Measurements from ENCODE around the gene TRIM22.
"Not testable (repeated sequence)": the region's sequence is repeated elsewhere in the genome, so short reads cannot be mapped to it uniquely, and the experiment has no call there.

Gene TRIM22

DNA sequence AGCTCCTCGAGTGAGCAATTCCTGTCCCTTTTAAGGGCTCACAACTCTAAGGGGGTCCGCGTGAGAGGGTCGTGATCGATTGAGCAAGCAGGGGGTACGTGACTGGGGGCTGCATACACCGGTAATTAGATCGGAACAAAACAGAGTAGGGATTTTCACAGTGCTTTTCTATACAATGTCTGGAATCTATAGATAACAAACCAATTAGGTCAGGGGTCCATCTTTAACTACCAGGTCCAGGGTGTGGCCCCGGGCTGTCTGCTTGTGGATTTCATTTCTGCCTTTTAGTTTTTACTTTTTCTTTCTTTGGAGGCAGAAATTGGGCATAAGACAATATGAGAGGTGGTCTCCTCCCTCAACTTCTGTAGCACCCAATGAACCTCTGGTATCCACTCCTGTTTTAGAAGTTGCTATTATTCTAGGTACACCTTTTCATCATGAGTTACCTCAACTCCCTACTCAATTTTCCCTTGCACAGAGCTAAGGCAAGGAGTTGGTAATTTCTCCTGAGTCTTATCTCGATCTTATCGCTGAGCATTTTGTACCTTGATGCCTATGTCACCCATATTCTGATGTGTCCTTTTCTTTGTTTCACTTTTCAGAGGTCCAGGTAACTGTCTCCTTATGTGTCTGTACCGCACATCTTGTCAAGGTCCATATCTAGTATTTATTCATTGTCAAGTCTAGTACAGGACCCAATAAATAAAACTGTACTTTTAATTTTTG is 1.8 kb downstream of the TRIM22 start:
- not testable (repeated sequence) for DNase-seq

DNA sequence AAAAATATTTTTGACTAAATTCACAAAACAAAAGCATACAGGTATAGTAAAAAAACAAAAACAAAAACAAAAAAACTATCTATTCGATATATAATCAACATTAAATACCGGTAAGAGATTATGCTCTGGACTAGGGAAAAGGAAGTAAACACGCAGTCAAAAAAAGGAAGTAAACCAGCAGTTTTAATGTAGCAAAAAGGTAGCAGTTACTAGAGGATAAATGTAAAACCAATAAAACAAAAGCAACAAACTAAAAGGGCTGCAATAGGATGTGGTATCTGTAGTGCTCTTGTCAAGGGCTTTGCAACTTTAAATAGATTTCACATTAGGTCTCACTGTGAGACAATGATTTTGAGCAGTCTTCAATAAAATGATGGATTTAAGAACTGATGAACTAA is 2.4 kb downstream of the TRIM22 start:
- no peak for DNase-seq

DNA sequence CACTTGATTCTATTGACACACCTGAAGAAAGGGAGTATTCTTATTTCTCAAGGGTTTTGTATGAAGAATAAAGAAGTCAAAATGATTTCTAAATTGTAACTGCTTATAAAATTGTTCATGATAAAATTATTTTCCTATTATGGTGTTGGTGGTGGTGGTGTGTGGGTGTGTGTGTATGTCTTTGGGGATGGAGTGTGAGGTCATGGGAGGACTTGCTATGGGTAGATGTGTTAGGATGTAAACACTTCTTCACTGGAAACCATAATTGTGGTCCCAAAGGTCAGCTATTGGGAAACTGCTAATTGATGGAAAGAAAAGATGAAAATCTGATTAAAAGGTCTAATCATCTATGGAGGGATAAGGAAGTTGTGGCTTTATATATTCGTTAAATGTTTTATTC is 5.1 kb downstream of the TRIM22 start:
- DNase-seq = no peak

DNA sequence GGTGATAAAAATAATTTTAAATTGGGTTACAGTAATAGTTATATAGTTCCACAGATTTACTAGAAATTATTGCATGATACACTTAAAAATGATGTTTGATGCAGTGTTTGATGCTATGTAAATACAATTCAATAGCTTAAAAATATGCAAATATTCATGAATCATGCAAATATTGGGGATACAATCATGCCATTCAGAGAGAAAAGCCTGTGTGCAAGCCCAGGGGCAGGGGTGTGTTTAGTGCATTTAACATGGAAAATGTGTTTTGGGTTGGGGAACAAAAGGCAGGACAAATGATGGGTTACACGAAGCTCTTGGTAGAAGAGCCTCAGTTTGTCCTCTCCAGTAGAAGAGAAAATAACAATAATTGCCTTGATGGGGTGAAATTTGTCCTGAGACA is 6.0 kb downstream of the TRIM22 start:
- no peak for DNase-seq

DNA sequence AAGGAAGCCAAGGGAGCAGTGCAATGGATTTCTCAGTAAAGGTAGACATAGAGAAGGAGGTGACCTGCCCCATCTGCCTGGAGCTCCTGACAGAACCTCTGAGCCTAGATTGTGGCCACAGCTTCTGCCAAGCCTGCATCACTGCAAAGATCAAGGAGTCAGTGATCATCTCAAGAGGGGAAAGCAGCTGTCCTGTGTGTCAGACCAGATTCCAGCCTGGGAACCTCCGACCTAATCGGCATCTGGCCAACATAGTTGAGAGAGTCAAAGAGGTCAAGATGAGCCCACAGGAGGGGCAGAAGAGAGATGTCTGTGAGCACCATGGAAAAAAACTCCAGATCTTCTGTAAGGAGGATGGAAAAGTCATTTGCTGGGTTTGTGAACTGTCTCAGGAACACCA is 6.6 kb downstream of the TRIM22 start:
- DNase-seq = no peak

DNA sequence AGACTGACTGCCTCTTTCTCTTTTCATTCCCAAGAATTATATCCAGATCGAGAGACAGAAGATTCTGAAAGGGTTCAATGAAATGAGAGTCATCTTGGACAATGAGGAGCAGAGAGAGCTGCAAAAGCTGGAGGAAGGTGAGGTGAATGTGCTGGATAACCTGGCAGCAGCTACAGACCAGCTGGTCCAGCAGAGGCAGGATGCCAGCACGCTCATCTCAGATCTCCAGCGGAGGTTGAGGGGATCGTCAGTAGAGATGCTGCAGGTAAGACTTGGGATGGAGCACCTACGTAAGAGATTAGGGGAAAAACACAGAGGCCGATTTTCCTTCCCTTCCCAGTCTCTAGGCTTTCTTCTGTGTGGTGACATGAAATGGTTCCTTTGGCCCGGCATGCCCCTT is 8.7 kb downstream of the TRIM22 start:
- no peak for DNase-seq

DNA sequence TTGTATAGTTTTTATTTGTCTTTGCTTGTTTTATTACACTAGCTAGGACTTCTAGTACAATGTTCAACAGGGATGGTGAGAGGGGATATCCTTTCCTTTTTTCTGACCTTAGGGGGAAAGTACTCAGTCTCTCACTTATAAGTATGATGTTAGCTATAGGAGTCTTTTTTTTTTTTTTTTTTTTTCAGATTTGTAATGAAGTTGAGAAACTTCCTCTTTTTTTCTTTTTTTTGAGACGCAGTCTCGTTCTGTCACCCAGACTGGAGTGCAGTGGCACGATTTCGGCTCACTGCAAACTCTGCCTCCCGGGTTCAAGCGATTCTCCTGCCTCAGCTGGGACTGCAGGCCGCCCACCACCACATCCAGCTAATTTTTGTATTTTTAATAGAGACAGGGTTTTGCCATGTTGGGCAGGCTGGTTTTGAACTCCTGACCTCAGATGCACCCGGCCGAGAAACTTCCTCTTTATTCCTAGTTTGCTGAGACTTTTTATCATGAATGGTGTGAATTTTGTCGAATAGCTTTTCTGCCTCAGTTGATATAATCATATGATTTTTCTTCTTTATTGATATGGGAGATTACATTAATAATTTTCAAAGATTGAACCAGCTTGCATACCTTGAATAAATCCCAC is 10.9 kb downstream of the TRIM22 start:
- DNase-seq = no peak

DNA sequence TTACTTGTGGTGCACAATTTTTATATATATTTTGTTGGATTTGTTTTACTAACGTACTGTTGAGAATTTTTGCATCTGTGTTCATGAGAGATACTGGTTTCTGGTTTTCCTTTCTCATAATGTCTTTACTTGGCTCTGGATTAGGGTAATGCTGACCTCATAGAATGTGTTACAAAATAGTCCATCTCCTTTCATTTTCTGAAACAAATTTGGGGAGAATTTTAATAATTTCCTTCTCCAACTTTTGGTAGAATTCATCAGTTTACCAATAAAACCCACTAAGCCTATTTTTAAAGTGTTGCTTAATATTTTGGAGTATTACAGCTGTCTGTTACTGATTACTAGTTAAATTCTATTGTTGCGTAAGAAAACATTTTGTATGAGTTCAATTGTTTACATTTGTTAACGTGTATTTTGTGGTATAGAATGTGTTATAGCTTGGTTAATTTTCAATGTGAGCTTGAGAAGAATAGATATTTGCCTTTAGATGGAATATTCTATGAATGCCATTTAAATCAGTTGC is 11.5 kb downstream of the TRIM22 start:
- DNase-seq = no peak

DNA sequence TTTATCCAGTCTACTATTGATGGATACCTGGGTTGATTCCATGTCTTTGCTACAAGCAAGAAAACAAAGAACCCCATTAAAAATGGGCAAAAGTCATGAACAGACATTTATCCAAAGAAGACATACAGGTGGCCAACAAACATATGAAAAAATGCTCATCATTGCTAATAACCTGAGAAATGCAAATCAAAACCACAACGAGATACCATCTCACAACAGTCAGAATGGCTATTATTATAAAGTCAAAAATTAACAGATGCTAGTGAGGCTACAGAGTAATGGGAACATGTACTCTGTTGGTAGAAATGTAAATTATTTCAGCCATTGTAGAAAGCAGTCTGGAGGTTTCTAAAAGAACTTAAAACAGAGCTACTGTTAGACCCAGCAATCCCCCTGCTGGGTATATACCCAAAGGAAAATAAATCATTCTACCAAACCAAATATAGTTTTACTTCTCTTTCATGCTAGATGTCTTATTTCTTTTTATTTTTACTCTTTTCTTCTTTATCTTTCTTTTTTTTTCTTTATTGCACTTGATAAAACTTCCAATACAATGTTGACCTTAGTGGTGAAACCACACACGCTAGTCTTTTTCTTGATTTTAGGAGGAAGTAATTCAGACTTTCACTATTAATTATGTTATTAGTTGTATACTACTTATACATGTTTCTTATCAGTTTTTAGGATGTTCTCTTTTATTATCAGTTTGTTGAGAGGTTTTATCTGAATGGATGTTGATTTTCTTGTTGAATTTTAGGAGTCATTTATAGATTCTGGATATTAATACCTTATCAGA is 14.3 kb downstream of the TRIM22 start:
- DNase-seq = no peak

DNA sequence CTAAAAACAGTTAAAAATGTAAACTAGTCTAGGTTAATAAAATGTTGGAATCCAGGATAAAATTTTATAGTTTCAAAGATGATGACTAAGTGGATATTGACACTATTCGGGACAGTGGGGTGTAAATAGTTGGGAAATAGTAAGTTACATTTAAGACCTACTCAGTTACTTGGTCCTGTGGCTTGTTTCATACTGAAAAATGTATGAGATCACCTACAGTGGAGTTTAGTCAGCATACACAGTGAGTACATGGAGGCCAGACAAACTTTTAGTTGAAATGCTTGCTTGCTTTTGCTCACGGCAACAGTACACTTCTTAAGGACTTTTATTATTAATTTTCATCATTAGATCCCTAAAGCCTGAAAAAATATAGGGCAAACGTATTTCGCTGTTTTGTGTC is 16.1 kb downstream of the TRIM22 start:
- no peak for DNase-seq

DNA sequence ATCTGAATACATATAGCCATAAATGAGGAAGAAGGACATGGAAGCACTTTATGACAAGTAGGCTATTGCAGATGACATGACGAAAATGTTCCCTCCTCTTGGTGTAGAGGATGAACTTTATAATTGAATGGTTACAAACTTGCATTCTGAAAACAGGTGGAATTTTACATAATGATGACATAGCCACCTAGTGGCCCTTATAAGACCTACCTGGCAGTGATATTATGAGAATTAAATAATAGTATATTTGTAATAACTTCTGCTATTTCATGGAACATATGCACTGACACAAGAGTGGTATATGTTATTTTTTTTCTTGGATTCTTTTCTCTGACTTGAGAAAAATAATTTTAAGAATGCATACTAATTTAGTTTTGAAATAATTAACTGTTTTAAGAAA is 22.9 kb downstream of the TRIM22 start:
- DNase-seq = no peak

DNA sequence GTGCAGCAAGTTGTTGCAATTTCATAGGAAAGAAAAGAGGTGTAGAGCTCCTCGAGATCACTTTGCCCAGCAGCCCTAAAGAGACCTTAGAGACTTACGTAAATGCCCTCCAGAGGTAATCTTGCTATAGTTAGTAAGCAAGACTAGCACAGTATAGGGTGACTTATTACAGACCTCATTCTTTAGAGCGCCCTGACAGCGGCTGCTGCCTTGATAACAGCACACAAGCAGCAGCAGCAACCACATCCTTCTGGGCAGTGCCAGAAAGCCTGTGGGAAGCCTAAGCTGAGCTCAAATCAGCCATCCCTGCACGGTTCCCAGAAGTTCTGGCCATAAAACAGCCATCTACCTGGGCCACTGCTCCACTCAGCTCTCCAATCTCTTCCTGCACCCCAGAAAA is 24.1 kb downstream of the TRIM22 start:
- no peak for DNase-seq

DNA sequence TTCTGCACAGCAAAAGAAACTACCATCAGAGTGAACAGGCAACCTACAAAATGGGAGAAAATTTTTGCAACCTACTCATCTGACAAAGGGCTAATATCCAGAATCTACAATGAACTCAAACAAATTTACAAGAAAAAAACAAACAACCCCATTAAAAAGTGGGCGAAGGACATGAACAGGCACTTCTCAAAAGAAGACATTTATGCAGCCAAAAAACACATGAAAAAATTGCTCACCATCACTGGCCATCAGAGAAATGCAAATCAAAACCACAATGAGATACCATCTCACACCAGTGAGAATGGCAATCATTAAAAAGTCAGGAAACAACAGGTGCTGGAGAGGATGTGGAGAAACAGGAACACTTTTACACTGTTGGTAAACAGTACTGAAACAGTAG is 26.9 kb downstream of the TRIM22 start:
- not testable (repeated sequence) for DNase-seq

DNA sequence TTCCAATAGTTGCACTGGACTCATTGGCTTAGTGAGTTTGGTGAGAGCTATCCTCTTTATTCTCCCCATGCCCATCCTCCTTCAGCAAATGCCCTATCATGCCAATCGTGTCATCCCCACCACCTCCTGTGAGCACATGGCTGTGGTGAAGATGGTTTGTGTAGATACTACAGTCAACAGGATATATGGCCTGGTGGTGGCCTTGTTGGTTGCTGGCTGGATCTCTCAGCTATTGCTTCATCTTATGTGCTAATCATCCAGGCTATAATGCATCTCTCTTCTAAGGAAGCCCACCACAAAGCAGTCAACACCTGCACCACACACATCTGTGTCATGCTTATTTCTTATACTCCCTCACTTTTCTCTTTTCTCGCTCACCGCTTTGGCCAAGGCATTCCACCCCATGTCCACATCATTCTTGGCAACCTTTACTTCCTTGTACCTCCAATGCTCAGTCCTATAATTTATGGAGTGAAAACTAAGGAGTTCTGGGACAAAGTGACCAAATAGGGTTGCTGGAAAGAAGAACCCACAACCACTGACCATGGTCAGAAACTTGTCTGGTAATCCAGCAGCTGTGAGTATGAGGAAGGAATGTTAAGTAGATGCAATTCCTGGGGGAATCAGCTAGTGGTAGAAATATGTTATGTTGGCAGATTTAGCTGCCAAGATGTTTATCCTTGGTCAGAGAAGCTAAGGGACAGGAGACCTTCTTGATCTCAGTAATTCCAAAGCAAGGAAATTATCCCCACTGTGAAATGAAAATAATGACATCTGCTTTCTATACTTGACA is 30.3 kb downstream of the TRIM22 start:
- no peak for DNase-seq

DNA sequence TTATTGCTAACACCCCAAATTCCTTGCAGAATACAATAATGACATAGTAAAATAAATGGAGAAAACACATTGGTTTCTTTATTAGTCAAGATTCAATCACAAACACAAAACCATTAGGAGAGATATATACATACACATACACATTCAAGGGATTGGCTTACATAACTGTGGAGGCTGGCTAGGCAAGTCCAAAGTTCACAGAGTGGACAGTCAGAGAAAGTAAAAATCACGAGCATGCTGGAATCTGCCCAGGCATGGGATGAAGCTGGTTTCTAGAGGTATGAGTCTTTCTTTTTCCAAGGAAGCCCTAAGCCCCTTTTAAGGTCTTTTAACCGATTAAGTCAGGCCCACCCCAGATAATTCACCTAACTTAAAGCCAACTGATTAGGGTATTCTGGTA is 33.0 kb downstream of the TRIM22 start:
- no peak for DNase-seq

DNA sequence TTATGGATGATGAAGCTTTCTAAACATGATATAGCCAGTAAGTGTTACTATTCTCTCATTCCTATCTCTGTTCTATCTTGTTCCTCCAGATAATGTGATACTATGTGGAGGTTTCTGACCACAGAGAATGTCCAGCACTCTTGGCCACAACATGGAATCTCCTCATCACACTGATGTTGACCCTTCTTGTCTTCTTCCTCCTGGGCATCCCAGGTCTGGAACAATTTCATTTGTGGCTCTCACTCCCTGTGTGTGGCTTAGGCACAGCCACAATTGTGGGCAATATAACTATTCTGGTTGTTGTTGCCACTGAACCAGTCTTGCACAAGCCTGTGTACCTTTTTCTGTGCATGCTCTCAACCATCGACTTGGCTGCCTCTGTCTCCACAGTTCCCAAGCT is 36.8 kb downstream of the TRIM22 start:
- no peak for DNase-seq

DNA sequence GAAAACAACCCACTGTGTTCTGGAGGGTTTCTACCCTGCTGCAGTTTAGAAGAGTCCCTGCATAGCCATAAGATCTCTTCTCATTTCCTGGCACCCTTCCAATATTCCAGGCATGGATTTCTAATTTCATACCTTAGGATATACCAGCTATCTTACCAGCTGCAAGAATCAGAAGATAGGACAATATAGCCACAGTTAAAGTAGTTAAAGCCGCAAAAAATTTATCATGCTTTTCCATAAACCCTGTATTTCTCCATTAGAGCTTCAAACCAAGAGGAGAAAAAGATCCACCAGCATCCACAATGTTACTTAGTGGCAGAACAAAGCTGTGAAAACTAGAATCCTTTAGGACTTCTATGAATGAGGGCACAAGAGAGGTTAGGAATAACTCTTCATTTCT is 38.1 kb downstream of the TRIM22 start:
- no peak for DNase-seq

DNA sequence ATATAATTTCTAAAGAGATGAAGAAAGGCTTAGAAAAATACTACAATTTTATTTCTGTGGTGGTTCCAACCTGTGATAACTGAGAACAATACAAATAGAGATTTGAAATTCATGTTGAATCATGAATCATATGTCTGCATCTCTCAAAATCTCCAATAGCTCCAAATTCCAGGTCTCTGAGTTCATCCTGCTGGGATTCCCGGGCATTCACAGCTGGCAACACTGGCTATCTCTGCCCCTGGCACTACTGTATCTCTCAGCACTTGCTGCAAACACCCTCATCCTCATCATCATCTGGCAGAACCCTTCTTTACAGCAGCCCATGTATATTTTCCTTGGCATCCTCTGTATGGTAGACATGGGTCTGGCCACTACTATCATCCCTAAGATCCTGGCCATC is 46.8 kb downstream of the TRIM22 start, which contains the start of gene OR56B1:
TSS of gene OR56B1 (plus strand) at position 53 of the 400 bp plus-strand sequence. CDS start at position 122, 69 bp downstream.
- no peak for DNase-seq

DNA sequence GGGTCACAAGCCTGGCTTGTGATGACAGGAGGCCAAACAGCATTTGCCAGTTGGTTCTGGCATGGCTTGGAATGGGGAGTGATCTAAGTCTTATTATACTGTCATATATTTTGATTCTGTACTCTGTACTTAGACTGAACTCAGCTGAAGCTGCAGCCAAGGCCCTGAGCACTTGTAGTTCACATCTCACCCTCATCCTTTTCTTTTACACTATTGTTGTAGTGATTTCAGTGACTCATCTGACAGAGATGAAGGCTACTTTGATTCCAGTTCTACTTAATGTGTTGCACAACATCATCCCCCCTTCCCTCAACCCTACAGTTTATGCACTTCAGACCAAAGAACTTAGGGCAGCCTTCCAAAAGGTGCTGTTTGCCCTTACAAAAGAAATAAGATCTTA is 47.5 kb downstream of the TRIM22 start:
- no peak for DNase-seq

DNA sequence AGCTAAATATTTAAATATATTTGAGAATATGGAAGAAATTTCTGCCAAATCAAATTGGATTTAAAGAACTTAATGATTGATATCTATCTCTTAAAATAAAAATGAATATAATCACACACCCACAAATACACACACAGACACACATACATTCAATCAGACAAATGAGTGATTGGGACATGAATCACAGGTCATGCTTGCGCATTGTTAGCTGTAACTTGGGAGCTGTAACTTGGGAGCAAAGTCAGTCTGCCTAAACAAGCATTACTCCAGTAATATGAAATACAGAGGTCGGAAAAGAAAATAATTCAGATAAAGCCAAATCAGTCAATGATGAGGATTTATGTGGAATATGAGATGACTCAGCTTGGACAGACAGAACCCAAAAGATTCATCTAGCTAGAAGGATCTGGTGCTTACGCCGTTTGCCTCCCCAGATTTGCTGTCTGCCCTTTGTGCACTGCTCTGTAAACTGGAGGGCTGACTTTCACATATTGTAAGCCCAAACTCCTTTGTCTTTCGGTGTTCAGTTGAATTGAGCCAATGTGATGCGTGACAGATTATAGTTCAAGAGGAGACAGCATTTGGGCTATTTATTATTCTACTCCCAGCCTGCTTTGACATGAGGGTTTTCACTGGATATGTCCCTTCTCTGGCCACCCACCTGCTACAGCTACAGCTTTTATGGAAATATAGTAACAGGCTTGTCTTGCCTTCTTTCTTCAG is 48.2 kb downstream of the TRIM22 start:
- no peak for DNase-seq

DNA sequence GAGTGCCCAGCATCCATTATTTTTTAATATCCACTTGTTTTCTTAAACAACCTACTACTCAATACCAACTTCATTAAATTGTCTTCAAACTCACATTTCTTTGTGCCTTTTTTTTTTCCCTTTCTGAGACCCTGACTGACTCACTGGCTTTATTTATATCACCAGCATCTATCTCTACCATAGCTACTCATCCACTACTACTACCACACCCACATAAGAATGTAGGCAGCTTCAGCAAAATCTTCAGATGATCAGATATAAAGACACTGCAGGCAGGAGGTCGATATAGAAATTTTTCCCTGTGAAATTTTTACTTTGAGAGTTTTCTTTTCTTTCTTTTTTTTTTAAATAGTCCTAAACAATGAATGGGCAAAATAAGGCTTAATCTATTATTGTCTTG is 48.8 kb downstream of the TRIM22 start:
- no peak for DNase-seq

DNA sequence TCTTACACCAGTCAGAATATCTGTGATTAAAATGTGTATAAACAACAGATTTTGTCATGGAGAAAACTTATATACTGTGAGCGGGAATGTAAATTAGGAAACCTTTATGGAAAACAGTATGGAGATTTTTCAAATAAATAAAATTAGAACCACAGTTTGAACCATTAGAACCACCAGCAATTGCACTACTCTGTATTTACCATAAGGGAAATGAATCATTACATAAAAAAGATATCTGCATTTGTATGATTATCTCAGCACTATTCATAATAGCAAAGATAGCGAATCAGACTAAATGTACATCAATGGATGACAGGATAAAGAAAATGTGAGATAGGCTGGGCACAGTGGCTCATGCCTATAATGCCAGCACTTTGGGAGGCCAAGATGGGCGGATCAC is 57.0 kb downstream of the TRIM22 start:
- no peak for DNase-seq
